ENCODE data around the gene GLUL. TPM values are rescaled to one million over a fixed set of nuclear protein-coding genes. Genes with fewer than 3 reads are reported as not detected.

GLUL gene
- total RNA-seq, 2 experiments from 2014 or later, result 50.6 to 52.8 TPM

- DNase-seq (no peak), ATAC-seq (no peak)
- CTCF ChIA-PET, result interaction anchor here (2.3 kb wide), 1 partner anchor 248 kb away, joined by 17 read pairs; no protein-coding TSS in a partner anchor
- TF ChIP-seq CTCF (IDR thresholded peaks at IDR 0.05), result no peak
- Mint-ChIP-seq H3K4me1 (ENCODE audit: low read depth) (peaks cover 15% of the 10 kb centered on the region), H3K4me3 (peak overlapping the region; percentile 78), H3K27ac (peak overlapping the region; percentile 77), H3K36me3 (ENCODE audit: low read depth) (peaks cover 12% of the 10 kb centered on the region), H3K27me3 (peaks cover 23% of the 10 kb centered on the region), H3K9me3 (no peaks in the 10 kb centered on the region)
- intact Hi-C loops (cut with micrococcal nuclease), result no loop called here
- POLR2A ChIA-PET, result no interaction called here
Measured at GRCh38 chr1:182391028-182391361, 595 bp downstream of the GLUL start.

GRCh38 chr1:182389619-182390047 is 2.0 kb downstream of the GLUL start:
- ChIA-PET POLR2A (interaction anchor here (0.7 to 1.1 kb wide), 2 partner anchors 90 to 292 kb away, joined by 3 to 4 read pairs; no protein-coding TSS in a partner anchor), CTCF (interaction anchor here (0.6 to 2.3 kb wide), 4 partner anchors 15 to 320 kb away, joined by 3 to 17 read pairs (median 4); no protein-coding TSS in a partner anchor)
- peaks cover 22% of the 10 kb centered on the region for H3K27me3 Mint-ChIP-seq

GRCh38 chr1:182388392-182389134 is 3.0 kb downstream of the GLUL start:
- CTCF ChIA-PET, result interaction anchor here (1.2 to 2.6 kb wide), 6 partner anchors 8 to 319 kb away, joined by 3 to 19 read pairs (median 6); no protein-coding TSS in a partner anchor
- intact Hi-C loops (cut with micrococcal nuclease), result no loop called here
- DNase-seq, result no peak
- peaks cover 18% of the 10 kb centered on the region for H3K27me3 Mint-ChIP-seq
- H3K4me3 Mint-ChIP-seq, result no peak overlapping the region
- H3K4me1 Mint-ChIP-seq (ENCODE audit: low read depth), result peaks cover 15% of the 10 kb centered on the region
- POLR2A ChIA-PET, result interaction anchor here (1.1 kb wide), 1 partner anchor 89 kb away, joined by 3 read pairs; no protein-coding TSS in a partner anchor
- H3K27ac Mint-ChIP-seq, result no peak overlapping the region
- no peak for ATAC-seq
- no peaks in the 10 kb centered on the region for H3K9me3 Mint-ChIP-seq
- TF ChIP-seq CTCF (IDR thresholded peaks at IDR 0.05), result no peak
- H3K36me3 Mint-ChIP-seq (ENCODE audit: low read depth), result peaks cover 25% of the 10 kb centered on the region

More at GRCh38 chr1:182389619-182390047, 2.0 kb downstream of the GLUL start:
- Mint-ChIP-seq H3K4me1 (ENCODE audit: low read depth) (peaks cover 15% of the 10 kb centered on the region), H3K9me3 (no peaks in the 10 kb centered on the region), H3K27ac (no peak overlapping the region), H3K4me3 (peak overlapping the region; percentile 78), H3K36me3 (ENCODE audit: low read depth) (peaks cover 19% of the 10 kb centered on the region)
- no peak for TF ChIP-seq CTCF (IDR thresholded peaks at IDR 0.05)
- ATAC-seq (no peak), DNase-seq (peak; percentile 5)
- intact Hi-C loops (cut with micrococcal nuclease), result no loop called here

- intact Hi-C loops (cut with micrococcal nuclease), result no loop called here
- ChIA-PET POLR2A (no interaction called here), CTCF (interaction anchor here (1.4 to 2.6 kb wide), 3 partner anchors 9 to 244 kb away, joined by 3 to 19 read pairs (median 8); no protein-coding TSS in a partner anchor)
- no peak for TF ChIP-seq CTCF (IDR thresholded peaks at IDR 0.05)
- H3K27me3 Mint-ChIP-seq, result peaks cover 10% of the 10 kb centered on the region
- no peak for ATAC-seq
- no peak for DNase-seq
- no peaks in the 10 kb centered on the region for H3K9me3 Mint-ChIP-seq
- peaks cover 25% of the 10 kb centered on the region for H3K36me3 Mint-ChIP-seq (ENCODE audit: low read depth)
- no peak overlapping the region for H3K4me3 Mint-ChIP-seq
- peaks cover 12% of the 10 kb centered on the region for H3K4me1 Mint-ChIP-seq (ENCODE audit: low read depth)
- no peak overlapping the region for H3K27ac Mint-ChIP-seq
Measured at GRCh38 chr1:182387566-182387965, 4.0 kb downstream of the GLUL start.

- H3K36me3 Mint-ChIP-seq (ENCODE audit: low read depth), result peaks cover 25% of the 10 kb centered on the region
- ATAC-seq (no peak), DNase-seq (no peak)
- no peak overlapping the region for H3K27ac Mint-ChIP-seq
- peaks cover 10% of the 10 kb centered on the region for H3K27me3 Mint-ChIP-seq
- no peak overlapping the region for H3K4me3 Mint-ChIP-seq
- ChIA-PET CTCF (interaction anchor here (2.0 to 2.6 kb wide), 2 partner anchors 10 to 243 kb away, joined by 8 to 19 read pairs; no protein-coding TSS in a partner anchor), POLR2A (no interaction called here)
- peaks cover 10% of the 10 kb centered on the region for H3K4me1 Mint-ChIP-seq (ENCODE audit: low read depth)
- TF ChIP-seq CTCF (IDR thresholded peaks at IDR 0.05), result no peak
- intact Hi-C loops (cut with micrococcal nuclease), result no loop called here
- no peaks in the 10 kb centered on the region for H3K9me3 Mint-ChIP-seq
Measured at GRCh38 chr1:182386980-182387379, 4.6 kb downstream of the GLUL start.
